Vagina (tissue), 2 donors: ENCODE results near the gene E2F8.

Experiments
- CTCF ChIP-seq, 3 experiments: fragments of 450-650 bp in 2 of 3; fragments of 200-600 bp in 1 of 3; sonication (generic) in 1 of 3; IDR thresholded peaks; one replicate each; pipeline ENCODE4 v1.5.1; 2017 to 2019; ENCODE audit warnings: antibody characterized with exemption in 3 of 3, mild to moderate bottlenecking in 2 of 3, moderate library complexity in 2 of 3
- POLR2A ChIP-seq, 2 donors: fragments of 450-650 bp; IDR thresholded peaks; one replicate each; pipeline ENCODE4 v1.6.1; 2017; ENCODE audit warnings: antibody characterized with exemption in 2 of 2, mild to moderate bottlenecking in 2 of 2, moderate library complexity in 2 of 2

GRCh38 chr11:19242179-19242932 is 1.6 kb upstream of the E2F8 start:
- TF ChIP-seq POLR2A (IDR thresholded peaks at IDR 0.05) (no peak), CTCF (IDR thresholded peaks at IDR 0.05) (no peak)
